Uterus (tissue), 2 donors: ENCODE measurements around the gene CLEC19A.

Experiments
- CTCF ChIP-seq, 4 experiments: fragments of 200-600 bp in 2 of 4; fragments of 450-650 bp in 2 of 4; sonication (generic) in 2 of 4; IDR thresholded peaks; one replicate each; pipeline ENCODE4 v1.5.1; 2016 to 2019; ENCODE audit warnings: antibody characterized with exemption in 4 of 4, mild to moderate bottlenecking in 2 of 4, moderate library complexity in 1 of 4
- POLR2A ChIP-seq, 2 donors: fragments of 450-650 bp; IDR thresholded peaks; one replicate each; pipeline ENCODE4 v1.6.1; 2016; ENCODE audit warnings: antibody characterized with exemption in 2 of 2, mild to moderate bottlenecking in 1 of 2, moderate library complexity in 1 of 2

GRCh38 chr16:19294156-19294649 is 8.7 kb downstream of the CLEC19A start:
- TF ChIP-seq CTCF (IDR thresholded peaks at IDR 0.05) (no peak), POLR2A (IDR thresholded peaks at IDR 0.05) (no peak)
